Activated gamma-delta T cell treated with anti-CD3 and anti-CD28 coated beads, Interleukin-2, amount 50 U/mL, for 16 hours (primary cell): Measurements from ENCODE around the gene EYA2.

Experiments used
- DNase-seq: peaks from one replicate; pipeline ENCODE4 v3.0.0-alpha.2; 2020; ENCODE audit warnings: low read depth

EYA2 gene

GRCh38 chr20:47007826-47008655 lies 113.4 kb downstream of the EYA2 start:
- no peak for DNase-seq

GRCh38 chr20:47008842-47009518 lies 114.3 kb downstream of the EYA2 start:
- no peak for DNase-seq

- DNase-seq = no peak
Measured at GRCh38 chr20:47009784-47010183, 115.1 kb downstream of the EYA2 start.

GRCh38 chr20:47011984-47012383 lies 117.3 kb downstream of the EYA2 start:
- no peak for DNase-seq

GRCh38 chr20:47013606-47014005 lies 119.0 kb downstream of the EYA2 start:
- no peak for DNase-seq

GRCh38 chr20:47016068-47016664 lies 121.5 kb downstream of the EYA2 start:
- DNase-seq = no peak

- DNase-seq = no peak
Measured at GRCh38 chr20:47018381-47018780, 123.7 kb downstream of the EYA2 start.

- DNase-seq = no peak
Measured at GRCh38 chr20:47019121-47019824, 124.6 kb downstream of the EYA2 start.

- no peak for DNase-seq
Measured at GRCh38 chr20:47020231-47020630, 125.6 kb downstream of the EYA2 start.

GRCh38 chr20:47021850-47022249 lies 127.2 kb downstream of the EYA2 start:
- DNase-seq = no peak

GRCh38 chr20:47024461-47024937 lies 129.9 kb downstream of the EYA2 start:
- DNase-seq = no peak

- DNase-seq = no peak
Measured at GRCh38 chr20:47027042-47027441, 132.4 kb downstream of the EYA2 start.

GRCh38 chr20:47027456-47027855 lies 132.8 kb downstream of the EYA2 start:
- DNase-seq = no peak

GRCh38 chr20:47028487-47028886 lies 133.8 kb downstream of the EYA2 start:
- DNase-seq = no peak

- DNase-seq = no peak
Measured at GRCh38 chr20:47029845-47030244, 135.2 kb downstream of the EYA2 start.

GRCh38 chr20:47030271-47030810 lies 135.7 kb downstream of the EYA2 start:
- DNase-seq = no peak

- DNase-seq = no peak
Measured at GRCh38 chr20:47031004-47031403, 136.4 kb downstream of the EYA2 start.

- DNase-seq = no peak
Measured at GRCh38 chr20:47031821-47032220, 137.2 kb downstream of the EYA2 start.

GRCh38 chr20:47032933-47033578 lies 138.4 kb downstream of the EYA2 start:
- DNase-seq = no peak

GRCh38 chr20:47033665-47034064 lies 139.0 kb downstream of the EYA2 start:
- DNase-seq = no peak

- DNase-seq = no peak
Measured at GRCh38 chr20:47035026-47035590, 140.5 kb downstream of the EYA2 start.
